Measurements from ENCODE around the gene EHD4.

GRCh38 chr15:41851167-41851523, 121.2 kb downstream of the EHD4 start:
- TF ChIP-seq, protein P1, sequence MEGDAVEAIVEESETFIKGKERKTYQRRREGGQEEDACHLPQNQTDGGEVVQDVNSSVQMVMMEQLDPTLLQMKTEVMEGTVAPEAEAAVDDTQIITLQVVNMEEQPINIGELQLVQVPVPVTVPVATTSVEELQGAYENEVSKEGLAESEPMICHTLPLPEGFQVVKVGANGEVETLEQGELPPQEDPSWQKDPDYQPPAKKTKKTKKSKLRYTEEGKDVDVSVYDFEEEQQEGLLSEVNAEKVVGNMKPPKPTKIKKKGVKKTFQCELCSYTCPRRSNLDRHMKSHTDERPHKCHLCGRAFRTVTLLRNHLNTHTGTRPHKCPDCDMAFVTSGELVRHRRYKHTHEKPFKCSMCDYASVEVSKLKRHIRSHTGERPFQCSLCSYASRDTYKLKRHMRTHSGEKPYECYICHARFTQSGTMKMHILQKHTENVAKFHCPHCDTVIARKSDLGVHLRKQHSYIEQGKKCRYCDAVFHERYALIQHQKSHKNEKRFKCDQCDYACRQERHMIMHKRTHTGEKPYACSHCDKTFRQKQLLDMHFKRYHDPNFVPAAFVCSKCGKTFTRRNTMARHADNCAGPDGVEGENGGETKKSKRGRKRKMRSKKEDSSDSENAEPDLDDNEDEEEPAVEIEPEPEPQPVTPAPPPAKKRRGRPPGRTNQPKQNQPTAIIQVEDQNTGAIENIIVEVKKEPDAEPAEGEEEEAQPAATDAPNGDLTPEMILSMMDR (IDR thresholded peaks at IDR 0.05; ENCODE audit: low read depth, low read length) = no peak
- TF ChIP-seq MAX (IDR thresholded peaks at IDR 0.05; ENCODE audit: low read depth, low read length) = no peak
